Vagina (tissue), 2 donors: ENCODE data around the gene KIAA0408.

ENCODE experiments used
- POLR2A ChIP-seq, 2 donors: fragments of 450-650 bp; IDR thresholded peaks; one replicate each; pipeline ENCODE4 v1.6.1; 2017; ENCODE audit warnings: antibody characterized with exemption in 2 of 2, mild to moderate bottlenecking in 2 of 2, moderate library complexity in 2 of 2
- TF ChIP-seq, protein P1 (sequence below), 3 experiments: fragments of 450-650 bp in 2 of 3; fragments of 200-600 bp in 1 of 3; sonication (generic) in 1 of 3; IDR thresholded peaks; one replicate each; pipeline ENCODE4 v1.5.1; 2017 to 2019; ENCODE audit warnings: antibody characterized with exemption in 3 of 3, mild to moderate bottlenecking in 2 of 3, moderate library complexity in 2 of 3

DNA sequence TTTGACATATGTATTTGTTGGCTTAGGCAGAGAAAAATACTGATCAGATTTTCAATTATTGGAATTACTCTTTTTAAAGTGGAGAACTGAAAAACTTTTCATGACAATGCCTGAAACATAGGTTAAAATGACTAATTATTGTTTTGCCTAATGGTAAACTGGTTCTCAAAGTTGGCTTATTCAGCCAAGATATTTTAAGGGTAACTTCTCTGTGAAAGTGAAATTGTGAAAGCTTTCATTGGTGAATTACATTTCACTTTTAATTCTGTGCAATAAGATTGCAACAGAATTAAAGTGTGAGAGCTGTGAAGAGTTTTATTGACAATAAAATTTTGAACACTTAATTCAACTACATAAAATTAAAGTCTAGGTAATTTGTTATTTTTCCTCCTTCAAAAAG, 24.5 kb downstream of the KIAA0408 start:
- TF ChIP-seq, protein P1, sequence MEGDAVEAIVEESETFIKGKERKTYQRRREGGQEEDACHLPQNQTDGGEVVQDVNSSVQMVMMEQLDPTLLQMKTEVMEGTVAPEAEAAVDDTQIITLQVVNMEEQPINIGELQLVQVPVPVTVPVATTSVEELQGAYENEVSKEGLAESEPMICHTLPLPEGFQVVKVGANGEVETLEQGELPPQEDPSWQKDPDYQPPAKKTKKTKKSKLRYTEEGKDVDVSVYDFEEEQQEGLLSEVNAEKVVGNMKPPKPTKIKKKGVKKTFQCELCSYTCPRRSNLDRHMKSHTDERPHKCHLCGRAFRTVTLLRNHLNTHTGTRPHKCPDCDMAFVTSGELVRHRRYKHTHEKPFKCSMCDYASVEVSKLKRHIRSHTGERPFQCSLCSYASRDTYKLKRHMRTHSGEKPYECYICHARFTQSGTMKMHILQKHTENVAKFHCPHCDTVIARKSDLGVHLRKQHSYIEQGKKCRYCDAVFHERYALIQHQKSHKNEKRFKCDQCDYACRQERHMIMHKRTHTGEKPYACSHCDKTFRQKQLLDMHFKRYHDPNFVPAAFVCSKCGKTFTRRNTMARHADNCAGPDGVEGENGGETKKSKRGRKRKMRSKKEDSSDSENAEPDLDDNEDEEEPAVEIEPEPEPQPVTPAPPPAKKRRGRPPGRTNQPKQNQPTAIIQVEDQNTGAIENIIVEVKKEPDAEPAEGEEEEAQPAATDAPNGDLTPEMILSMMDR (IDR thresholded peaks at IDR 0.05) = no peak
- no peak for TF ChIP-seq POLR2A (IDR thresholded peaks at IDR 0.05)
